Posterior vena cava (tissue), 2 donors: ENCODE data around the gene GPR158. TPM values are rescaled to one million over a fixed set of nuclear protein-coding genes. Genes with fewer than 3 reads are reported as not detected.

Experiments used
- DNase-seq: peaks from one replicate; pipeline ENCODE4 v3.0.0-alpha.2; 2020; ENCODE audit warnings: low spot score
- intact Hi-C, 2 donors: fragments of 100-400 bp; cut with DNase I; formaldehyde crosslinking; loops; one replicate each; pipeline versions ENCODE4 v1.14.1 to v1.14.2; 2022 to 2023
- total RNA-seq, 2 donors: library from RNA; stranded (reverse); fragmentation: NEBNext Ultra II Directional; extraction: Animal tissue kit (Norgen Biotek cat#: 25700); gene quantifications; one replicate each; pipeline ENCODE4 v1.2.1, GENCODE V29; 2021
- donor health status: DM: yes; HTN: yes; CAD: no.
- donor health status: DM: yes; HTN: yes; CAD: no.

The GPR158 gene
- total RNA-seq, 2 donors from 2014 or later, result 0.05 TPM

DNA sequence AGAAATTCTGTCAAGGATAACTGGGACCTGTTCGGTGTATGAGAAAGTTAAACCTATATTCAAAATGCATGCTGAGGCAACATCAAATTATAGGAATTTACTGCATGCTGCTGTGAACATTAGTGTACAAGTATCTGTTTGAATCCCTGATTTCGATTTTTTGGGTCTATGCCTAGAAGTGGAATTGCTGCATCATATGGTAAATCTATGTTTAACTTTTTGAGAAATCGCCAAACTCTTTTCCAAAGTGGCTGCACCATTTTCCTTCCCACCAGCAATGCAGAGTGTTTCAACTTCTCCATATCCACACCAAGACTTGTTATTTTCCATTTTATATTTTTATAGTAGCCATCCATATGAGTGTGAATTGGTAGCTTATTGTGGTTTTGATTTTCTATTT lies 306.7 kb downstream of the GPR158 start:
- intact Hi-C loops, result no loop called here
- DNase-seq, result no peak

DNA sequence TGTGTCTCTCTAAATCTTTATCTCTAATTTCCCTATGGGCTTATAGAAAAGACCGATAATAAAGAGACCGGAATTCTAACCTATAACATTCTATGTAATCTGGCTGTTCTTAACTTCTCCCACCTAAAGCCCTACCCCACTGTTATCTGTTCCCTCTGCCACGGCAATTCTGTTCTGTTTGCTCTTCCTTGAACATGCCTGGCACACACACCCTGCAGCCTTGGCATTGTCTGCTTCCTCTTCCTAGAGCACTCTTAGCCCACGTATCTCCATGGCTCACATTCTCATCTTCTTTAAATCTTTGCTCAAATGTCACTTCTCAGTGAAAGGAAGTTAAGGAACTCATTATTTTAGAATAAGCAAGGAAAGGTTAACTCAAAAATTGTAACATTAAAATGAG lies 309.2 kb downstream of the GPR158 start:
- intact Hi-C loops, result no loop called here
- no peak for DNase-seq

DNA sequence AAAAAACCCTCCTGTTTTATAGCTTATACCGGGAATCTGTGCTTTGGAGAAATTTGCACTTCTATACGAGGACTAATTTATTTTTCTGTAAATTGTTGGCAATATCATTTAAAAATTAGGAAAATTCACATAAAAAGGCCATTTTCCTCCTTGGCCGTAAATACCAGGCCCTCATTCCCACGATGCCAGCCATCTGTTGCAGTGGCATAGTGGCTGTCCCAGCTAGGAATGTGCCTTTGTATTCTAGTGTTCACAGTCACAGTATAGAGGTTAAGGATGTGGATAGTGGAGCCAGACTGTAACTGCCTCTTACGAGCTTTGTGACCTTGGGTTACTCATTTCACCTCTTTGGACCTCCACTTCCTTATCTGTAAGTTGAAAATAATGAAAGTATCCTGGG lies 312.5 kb downstream of the GPR158 start:
- no peak for DNase-seq
- intact Hi-C loops, result no loop called here

DNA sequence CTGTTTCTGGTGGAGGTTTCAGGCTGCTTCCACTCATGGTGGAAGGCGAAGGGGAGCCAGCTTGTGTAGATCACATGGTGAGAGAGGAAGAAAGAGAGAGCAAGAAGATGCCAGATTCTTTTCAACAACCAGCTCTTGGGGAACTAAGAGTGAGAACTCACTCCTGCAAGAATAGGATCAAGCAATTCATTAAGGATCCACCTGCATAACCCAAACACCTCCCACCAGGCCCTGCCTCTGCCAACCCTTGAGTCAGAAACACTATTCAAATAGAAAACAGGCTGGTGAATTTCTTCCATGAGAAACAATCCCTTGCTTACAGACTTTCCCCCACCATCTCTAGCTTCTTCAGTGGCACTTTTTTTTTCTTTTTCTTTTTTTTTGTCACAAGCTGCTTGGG lies 317.2 kb downstream of the GPR158 start:
- DNase-seq, result no peak
- intact Hi-C loops, result no loop called here

DNA sequence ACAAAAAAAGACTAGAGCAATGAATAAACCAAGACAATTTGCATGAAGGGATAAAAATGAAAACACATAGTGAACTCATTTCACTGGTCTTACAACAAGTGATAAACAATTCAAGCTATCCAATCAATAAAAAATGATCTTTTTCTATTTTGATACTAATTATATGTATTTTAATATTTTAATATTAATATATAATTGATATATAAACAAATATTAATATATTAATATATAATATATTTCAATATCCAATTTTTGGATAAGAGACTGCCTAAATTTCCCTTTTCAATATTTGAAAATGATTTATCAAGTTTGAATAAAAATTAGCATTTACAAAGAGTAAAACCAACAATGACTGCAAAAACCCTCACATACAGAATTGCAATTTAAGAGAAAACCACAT lies 317.9 kb downstream of the GPR158 start:
- no peak for DNase-seq
- intact Hi-C loops, result no loop called here

DNA sequence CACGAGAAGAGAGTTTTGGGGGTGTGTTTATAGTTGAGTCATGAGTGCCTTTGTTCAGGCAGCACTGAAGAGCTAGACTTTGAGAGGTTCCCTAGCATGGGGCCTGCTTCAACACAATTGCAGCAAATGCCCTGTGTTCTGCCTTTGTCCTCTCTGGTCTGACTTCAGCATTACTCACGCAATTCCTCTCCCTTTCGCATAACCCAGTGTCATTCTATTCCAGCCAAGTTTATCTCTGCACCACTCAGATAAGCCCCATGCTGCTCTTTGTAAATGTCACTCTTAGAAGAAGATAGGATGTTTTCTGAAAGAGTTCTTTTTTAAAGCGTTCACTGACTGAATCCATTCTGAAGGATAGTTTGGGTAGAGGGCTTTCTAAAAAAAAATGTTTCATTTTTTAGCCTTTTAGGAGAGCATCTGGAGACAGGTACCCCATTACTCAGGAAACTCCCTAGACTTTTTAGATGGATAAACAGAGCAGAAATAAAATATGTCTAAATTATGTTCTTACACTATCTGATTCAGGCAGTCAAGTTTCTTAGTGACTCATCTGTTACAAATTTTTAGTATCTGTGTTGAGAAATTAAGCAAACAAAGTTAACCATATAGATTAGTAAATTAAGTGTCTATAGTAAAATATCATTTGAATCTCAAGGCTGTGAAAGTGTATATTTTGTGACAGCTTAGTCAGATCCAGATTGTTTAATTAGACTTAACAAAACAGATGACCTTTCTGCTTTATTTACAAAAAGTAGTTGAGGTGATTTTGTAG lies 318.5 kb downstream of the GPR158 start:
- DNase-seq, result no peak
- intact Hi-C loops, result no loop called here

DNA sequence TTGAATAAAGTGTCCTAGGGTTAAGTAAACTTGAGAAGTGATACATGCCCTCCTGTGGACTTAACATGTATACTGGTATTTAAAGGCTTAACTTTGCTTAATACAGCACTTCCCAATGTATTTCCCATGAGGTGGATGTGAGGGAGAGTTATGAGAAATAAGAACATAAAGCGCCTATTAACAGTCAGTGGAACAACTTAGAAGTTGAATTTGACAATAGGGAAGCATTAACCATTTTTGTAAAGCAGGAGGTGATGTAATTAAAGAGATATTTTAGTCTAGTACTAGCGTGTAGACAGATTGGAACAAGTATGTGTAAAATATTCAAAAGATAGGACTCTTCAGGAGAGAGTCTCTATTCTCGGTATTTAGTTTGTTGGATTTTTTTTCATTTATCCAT lies 322.4 kb downstream of the GPR158 start:
- intact Hi-C loops, result no loop called here
- no peak for DNase-seq

DNA sequence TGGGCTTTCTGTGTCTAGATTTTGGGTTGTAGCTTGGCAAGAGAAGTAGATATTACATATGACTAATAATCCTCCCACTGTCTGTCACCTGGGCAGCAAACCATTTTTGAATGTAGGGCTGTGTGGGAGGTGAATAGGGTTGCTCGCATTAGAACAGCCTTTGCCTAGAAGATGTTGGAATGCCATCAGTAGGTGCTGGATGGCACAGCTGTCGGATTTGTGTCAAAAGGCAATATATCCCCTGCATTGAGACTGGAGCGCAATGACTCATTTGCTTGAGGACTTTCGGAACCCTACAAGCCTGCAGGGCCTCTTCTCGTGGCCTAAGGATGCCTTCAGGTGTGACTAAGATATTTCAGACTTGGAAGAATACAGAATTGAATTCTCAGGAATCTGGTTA lies 323.8 kb downstream of the GPR158 start:
- intact Hi-C loops, result no loop called here
- DNase-seq, result no peak

DNA sequence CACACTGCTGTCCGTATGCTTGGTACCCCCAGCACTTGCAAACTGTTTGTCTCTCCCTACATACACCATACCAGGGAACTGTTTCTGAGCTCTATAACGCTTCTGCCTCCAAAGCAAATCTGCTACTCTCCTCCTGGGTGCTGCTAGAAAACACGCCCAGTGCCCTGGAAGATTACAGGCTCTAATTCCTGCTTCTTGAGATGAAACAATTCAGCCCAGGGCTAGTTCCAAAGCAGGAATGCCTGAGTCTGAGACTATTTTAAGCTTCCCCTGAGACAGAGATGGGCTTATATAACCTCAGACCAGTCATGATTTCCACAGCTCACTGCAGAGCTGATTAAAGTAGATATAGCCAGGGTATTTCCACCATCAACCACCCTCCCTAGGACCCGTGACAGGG lies 327.1 kb downstream of the GPR158 start:
- intact Hi-C loops, result no loop called here

DNA sequence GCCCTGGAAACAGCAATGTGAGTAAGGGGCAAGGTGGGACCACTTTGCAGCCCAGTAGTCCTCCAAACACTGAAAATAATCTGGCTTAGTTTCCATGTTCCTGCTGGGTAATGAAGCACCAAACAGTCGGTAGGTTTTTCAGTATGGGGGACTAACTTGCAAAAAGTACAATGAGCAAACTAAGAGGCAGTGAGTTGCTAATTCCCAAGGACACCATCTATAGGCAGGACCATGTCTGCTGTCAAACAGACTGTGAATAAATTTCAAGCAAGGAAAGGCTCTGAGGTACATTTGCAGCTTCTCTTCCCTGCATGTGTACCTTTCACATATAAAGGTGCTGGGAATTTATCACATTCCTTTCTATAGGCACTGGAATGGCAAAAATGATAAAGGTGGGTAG lies 327.7 kb downstream of the GPR158 start:
- intact Hi-C loops, result no loop called here
- no peak for DNase-seq

More for the DNA sequence above, 327.1 kb downstream of the GPR158 start:
- DNase-seq, result no peak

DNA sequence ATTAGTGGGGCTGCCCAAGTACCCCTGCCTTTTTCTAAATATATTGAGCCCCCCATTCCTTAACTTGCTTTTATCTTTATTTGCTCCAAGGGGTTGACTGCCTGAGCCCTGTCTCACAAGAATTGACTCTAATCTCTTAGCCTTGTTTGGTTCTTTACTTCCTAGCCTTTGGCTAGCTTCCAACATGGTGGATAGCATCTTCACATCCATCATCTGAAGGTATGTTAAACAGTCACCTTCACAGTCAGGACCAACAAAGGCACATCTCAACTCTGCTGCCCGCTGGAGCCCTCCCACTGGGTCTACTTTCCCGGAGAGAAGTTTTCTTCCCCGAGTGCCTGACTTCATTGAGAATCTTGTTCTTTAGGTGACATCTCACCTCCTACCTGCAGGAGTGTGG lies 329.5 kb downstream of the GPR158 start:
- intact Hi-C loops, result no loop called here
- DNase-seq, result no peak

DNA sequence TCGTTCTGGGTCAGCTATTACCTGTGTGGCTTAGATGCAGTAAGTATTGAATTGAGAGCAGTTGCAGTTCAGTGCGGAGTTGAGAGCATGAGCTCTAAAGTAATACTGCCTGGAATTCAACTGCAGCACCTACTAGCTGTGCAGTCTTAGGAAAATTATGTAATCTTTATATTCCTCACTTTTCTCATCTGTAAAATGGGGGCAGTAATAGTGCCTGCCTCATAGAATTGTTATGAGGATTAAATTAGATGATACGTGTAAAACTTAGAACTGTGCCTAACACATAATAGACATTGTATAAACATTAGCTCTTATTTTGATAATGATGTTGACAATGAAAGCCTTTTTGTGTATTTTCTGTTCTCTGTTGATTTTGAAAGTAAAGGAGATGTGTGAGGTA lies 330.0 kb downstream of the GPR158 start:
- intact Hi-C loops, result no loop called here
- no peak for DNase-seq

DNA sequence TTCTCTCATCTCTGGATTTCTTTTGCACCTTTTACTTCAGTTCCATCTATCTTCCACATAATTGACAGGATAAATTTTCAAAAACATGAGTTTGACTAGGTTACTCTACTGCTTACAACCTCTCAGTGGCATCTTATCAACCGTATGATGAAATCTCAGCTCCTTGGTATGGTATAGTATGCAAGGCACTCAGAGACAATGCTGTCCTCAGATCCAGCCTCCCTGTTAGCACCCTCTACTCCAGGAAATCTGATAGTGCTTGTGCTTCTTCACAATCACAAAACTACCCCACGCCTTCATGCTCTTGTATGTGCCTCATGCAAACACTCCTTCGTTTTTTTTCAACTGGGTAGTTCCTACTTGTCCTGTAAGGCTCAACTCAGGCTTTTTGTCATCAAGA lies 330.7 kb downstream of the GPR158 start:
- no peak for DNase-seq
- intact Hi-C loops, result no loop called here

DNA sequence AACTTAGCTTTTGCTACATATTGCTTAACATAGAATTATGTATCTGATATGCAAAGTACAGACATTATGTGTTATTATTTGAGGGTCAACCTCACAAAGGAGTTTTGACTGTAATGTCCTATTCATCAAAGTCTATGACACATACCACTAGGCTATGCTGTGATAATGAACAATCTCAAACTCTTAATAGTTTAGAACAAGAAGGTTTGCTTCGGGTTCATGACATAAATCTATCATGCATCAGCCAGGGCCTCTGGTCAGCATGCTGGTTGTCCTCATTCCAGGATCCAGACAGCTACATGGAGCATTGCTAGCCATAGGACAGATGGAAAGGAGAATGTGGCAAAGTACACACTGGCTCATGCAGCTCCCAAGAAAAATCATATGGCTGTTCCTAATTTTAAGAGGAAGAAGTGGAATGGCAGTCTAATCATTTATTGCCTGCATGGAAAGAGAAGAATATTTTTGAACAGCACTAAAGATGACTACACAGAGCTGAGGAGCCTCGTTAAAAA lies 332.1 kb downstream of the GPR158 start:
- DNase-seq, result no peak
- intact Hi-C loops, result no loop called here

DNA sequence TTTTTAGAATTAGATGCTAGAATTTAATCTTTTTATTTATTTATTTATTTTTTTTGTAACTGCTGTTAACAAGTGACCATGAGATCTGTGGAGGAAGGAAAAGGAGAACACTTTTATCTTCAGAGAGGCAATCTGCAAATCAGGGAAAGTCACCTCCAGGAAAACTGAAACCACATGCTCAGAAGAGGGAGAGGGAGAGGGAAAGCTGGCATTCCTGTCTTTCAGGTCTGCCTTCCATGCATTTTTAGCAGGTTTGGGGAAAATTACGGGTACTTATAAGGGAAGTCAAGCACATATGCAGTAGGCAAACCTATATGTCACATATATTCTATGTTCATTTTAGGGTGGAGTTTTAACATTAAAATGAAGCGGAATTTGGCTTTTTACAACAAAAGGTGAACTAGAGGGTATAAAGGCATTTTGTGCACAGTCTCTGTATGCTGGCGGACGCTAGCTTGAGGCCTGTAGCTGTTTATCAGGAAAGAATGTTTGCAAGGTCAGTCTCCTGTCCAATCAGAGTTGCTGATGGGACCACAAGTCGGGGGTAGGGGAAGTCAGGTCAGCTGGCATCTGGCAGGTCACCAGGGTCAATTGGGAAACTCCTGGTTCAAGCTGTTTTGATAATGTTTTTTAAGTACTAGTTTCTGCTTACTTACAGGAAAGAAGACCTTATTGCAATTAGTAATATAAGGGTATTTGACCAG lies 333.5 kb downstream of the GPR158 start:
- no peak for DNase-seq
- intact Hi-C loops, result no loop called here

DNA sequence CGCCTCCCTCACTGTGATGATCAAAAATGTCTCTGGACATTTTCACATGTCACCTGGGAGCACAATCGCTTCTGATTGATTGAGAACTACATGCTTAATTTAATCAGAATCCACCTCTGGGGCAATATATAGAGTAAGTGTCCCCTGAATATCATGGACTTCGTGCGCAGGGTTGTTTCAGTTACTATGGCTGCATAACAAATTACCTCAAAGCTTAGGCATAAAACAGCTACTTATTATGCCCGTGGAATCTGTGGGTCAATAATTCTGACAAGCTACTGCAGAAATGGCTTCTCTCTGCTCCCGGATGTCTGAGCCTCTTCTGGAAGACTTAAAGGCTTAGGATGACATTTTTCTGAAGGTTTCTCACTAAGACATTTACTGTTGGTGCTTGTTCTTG lies 334.4 kb downstream of the GPR158 start:
- intact Hi-C loops, result no loop called here
- DNase-seq, result no peak

DNA sequence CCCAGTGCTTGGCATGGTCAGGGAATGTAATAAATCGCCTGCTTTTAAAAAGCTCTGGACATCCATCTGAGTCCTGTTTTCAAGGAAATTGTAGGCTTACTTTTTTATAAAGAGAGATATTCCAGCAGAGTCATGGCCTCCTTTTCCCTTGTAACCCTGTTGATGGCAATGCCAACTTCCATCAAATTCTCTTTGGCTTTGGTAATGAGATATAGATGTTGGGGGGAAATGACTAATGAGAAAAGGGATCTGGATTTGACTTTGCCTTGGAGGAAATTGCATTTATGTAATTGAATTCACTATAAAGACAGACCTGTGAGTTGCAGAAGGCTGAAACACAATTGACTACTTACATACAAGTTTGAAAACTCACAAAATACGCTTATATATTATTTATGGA lies 347.5 kb downstream of the GPR158 start:
- intact Hi-C loops, result no loop called here
- no peak for DNase-seq

DNA sequence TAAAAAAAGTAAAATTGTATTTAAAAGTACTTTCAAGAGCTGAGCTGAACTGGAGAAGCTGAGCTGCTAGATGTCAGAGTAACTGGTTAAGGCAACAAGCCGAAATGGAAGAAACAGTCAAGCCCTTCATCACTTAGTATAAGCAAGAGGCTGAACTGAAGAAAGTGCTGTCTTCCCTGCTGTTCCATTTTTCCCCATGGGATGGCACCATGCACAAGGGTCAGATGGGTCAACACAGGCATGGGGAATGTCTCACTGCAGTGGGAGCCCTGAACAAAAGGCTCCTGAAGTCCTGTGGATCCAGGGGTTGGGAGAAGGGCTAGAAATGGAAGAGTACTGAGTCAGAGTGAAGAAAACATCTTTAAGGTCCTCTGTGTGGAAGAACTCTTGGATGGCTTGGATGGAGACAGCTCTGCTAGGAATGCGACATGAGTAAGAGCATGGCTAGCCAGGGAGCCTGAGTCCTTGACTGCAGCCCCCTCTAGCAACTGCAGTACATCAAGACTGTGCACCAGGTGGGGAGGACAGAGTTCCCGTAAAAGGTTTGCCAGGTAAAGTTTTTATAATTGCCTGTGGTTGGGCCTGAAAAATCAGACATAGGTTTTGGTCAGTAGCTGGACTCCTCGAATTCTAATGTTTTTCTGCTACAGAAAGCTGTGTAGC lies 348.3 kb downstream of the GPR158 start:
- intact Hi-C loops, result no loop called here
- no peak for DNase-seq

DNA sequence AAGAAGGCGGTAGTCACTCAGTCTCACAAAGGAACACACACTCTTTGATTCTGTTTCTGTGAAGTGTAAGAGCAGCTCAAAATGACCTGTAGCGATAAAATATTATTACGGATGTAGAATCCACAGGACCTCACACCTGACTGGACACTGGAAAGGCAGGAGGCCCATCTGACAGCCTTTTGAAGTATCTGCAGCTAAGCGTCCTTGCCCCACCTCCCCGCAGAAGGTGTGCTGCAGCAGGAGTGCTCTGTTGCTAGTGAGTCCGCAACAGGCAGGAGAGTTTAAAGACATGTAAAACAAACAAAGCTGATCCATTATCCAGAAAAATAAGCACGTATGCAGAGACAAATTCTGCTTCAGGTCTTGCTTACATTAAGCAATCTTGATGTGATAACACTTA lies 355.5 kb downstream of the GPR158 start:
- DNase-seq, result no peak
- intact Hi-C loops, result no loop called here

DNA sequence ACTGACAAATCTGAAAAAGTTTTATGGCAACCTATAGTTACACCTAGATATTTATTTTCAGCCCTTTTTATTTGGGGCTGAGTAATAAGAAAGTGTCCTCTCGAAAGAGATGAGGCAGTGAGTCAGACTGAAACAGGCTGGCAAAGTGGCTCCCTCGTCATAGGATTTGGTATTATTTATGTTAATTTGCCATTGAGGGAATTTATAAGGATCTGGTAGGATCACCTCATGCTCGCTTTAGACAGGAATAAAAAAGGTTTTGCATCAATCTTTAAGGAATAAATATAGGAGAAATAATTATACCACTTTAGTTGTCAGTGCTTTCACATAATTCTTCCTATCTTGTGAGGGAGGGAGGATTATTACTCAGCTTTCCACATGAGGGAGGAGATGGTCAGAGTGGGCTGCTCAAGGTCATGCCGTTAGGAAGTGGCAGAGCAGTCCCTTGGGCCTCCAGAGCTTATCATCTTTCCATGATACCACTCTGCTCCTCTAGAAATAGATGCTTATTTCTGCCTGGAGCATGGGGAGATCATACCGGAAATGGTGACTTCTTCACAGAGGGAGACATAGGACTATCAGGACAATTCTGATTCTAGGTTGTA lies 356.8 kb downstream of the GPR158 start:
- DNase-seq, result no peak
- intact Hi-C loops, result no loop called here
